GM20000 (cell line): Measurements from ENCODE around the gene DDX17.

Experiments
- DNase-seq: peaks from one replicate; pipeline ENCODE4 v3.0.0; 2012; ENCODE audit warnings: low spot score
- CTCF ChIP-seq: IDR thresholded peaks from 2 replicates; pipeline ENCODE4 v1.5.1; 2012; ENCODE audit warnings: mild to moderate bottlenecking, control low read depth; ENCODE audit errors: extremely low read depth, missing control alignments

Gene DDX17

GRCh38 chr22:38437416-38437815 lies 68.7 kb downstream of the DDX17 start:
- DNase-seq: no peak
- no peak for TF ChIP-seq CTCF

- TF ChIP-seq CTCF: no peak
- no peak for DNase-seq
Observed at GRCh38 chr22:38436629-38437395, 69.3 kb downstream of the DDX17 start.

GRCh38 chr22:38435965-38436364 lies 70.1 kb downstream of the DDX17 start:
- DNase-seq: no peak
- TF ChIP-seq CTCF: no peak

- TF ChIP-seq CTCF: peak; percentile 11
- DNase-seq: no peak
Observed at GRCh38 chr22:38435010-38435409, 71.1 kb downstream of the DDX17 start.

- no peak for TF ChIP-seq CTCF
- no peak for DNase-seq
Observed at GRCh38 chr22:38433871-38434270, 72.2 kb downstream of the DDX17 start.
